Measurements from ENCODE around the gene TRIM4.

- no peak for TF ChIP-seq POLR2A (IDR thresholded peaks at IDR 0.05; ENCODE audit: low read length)
- TF ChIP-seq GATA1 (IDR thresholded peaks at IDR 0.05; ENCODE audit: low read depth, low read length), result no peak
Measured at GRCh38 chr7:99928188-99928587, 8.9 kb upstream of the TRIM4 start.

All from erythroblast (primary cell).